T-helper 1 cell (primary cell): ENCODE results near the gene ETV3.
"Not testable (repeated sequence)": the region's sequence is repeated elsewhere in the genome, so short reads cannot be mapped to it uniquely, and the experiment has no call there.

Experiments used
- DNase-seq, 5 donors: peaks; one replicate each; pipeline ENCODE4 v3.0.0-alpha.2; 2012 to 2020
- total RNA-seq, 4 donors: gene quantifications; one replicate each; lab custom pipeline; 2026; lab: John Stamatoyannopoulos, UW

The ETV3 gene
- total RNA-seq = 122 to 427 (median 248) reads per million in 4 donors

DNA sequence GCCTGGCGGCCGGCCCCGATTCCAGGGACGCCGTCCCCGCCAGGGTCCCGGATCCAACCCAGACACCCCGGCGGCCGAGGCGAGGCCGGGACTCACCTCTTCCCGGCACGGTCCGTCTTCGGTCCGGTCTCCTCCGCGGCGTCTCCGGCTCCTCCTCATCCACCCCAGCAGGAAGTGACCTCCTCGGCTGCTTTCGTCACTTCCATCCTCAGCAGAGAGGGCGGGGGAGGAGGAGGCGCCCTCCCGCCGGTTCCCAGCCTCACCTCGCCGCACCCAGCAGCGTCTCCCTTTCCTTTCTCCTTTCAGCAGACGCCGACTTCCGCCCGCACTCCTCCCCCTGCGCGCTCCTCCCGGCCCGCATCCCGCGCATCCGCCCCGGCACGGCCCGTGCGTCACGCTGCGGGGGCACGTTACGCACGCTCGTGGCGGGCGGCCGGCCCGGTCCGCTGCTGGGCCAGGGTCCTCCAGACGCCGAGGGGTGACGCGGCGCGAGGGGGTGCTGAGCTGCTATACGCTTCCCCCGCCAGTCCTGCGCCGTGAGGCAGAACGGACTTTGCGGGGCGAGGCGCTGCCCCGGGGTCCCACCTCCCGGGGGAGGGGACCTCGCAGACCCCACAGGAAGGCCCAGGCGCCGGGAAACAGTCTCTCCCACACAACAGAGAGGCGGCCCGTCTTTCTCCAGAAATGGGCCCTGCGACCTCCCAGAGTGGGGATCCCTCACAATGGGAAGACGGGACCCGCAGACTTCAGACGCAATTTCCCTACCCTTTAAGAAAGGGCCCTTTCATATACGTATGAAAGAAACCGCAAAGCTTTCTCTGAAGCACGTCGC lies at the start of gene ETV3:
ETV3 (minus strand) TSS at position 176 of the 832 bp plus-strand sequence. CDS start 2,043 bp downstream, outside the sequence.
- DNase-seq = peak; percentile 86 to 95 (median 90)

DNA sequence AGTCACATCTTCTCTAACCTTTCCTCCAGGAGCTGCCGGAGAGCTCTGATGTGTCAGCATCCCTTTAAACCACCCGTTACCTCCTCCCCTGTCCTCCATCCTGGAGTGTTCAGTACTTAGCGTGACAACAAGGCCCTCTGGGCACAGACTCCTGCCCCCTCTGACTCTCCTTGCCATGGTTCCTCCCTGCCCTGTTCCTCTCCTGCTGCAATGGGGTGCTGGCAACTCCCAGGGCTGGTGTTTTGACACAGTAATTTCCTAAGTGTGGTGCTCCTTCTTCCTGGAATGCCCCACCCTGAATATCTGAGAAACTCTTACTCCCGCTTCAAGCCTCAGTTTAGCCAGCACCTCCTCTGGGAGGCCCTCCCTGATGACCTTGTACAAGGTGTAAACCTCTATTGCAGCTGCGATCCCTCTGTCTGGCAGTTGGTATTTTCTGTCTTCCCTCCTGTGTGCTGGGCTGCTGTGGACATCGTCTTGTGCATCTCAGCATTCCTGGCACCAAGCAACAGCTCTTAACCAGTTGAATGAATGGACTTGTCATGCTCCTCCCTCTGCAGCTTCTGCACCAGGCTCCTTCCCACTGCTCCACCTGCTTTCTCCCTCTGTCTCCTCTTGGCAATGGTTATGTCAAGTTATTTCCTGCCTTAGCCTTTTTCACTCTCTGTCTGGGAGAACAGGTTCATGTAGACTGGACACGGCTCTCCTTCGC lies 48.2 kb upstream of the ETV3 start:
- DNase-seq = no peak

DNA sequence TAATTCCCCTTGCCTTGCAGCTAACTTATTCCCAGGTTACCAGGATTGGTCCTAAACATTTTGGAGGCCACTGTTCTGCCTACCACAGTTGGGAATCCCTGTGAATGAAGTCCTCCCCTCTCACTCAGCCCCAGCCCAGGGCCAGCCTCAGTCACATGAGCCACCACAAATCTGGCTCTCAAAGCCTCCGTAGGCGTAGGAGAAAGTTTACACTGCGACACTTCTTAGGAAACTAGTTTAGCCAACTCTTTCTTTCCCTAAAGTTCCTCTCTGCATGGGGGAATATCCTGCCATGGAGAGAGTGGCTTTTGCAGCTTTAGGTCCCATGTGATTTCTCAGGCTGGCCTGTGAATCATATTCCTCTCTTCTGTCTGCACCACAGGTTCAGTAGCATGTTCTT lies 45.7 kb upstream of the ETV3 start:
- DNase-seq = no peak

DNA sequence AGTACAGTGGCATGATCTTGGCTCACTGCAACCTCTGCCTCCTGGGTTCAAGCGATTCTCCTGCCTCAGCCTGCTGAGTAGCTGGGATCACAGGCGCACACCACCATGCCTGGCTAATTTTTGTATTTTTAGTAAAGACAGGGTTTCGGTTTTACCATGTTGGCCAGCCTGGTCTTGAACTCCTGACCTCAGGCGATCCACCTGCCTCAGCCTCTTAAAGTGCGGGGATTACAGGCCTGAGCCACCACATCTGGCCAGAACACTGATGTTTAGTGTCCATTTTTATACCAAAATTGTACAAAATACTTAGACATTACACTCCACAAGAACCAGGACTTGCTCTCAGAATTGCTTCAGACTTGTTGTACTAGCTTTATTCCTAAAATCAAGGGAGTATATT lies 44.2 kb upstream of the ETV3 start:
- DNase-seq = not testable (repeated sequence)

DNA sequence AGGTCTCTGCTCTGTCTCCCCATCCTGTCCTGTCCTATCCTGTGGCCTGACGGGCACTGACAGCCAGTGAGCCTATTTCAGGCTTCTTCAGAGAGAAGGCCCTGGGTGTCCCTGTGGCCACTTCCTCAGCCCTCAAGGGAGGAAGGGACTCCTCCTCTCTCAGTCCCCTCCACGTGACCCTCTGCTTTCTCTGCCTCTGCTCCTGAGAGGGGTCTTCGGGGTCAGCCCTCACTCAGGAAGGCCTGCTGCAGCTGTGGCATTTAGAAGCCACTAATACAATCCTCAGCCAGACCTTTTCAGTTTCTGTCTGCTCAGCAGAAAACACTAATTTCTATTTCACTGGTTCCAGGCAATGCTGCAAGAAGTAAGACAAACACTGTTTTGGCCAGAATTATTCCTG lies 43.6 kb upstream of the ETV3 start:
- DNase-seq = no peak

DNA sequence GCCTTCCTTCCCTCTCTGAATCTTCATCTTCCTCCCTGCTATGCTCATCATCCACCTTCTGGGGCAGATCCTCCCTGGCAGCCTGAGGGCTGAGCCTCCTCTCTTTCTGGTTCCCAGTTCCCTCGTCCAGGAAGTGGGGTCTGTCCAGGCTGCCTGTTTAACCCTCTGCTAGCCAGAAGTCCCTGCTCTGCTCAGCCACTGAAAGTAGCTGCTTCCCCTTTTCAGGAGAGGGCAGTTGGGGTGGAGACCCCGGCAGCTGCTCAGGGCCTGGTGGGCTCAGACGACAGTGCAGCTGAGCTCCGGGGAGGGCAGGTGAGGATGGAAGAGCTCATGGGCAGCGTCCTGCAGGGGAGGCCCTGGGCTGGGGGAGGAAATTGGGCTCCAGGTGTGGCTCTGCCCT lies 43.1 kb upstream of the ETV3 start:
- no peak for DNase-seq

DNA sequence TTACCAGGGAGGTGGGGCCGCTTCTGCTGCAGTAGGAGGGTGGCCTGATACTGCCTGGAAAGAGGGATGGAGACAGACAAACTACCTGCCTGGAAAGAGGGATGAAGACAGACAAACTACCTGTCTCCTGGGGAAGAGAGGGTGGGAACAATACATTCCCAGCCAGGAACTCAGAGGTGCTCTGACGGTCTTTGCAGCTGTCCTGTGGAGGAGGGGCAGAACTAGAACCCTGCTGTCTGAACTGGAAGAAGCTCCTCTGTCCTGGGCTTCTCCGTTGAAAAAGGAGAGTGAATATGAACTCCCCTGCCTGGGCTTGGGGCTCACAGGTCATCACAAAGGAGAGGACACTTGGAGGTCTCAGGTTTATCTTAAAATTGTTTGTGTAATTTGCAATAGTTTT lies 40.3 kb upstream of the ETV3 start:
- DNase-seq = no peak

DNA sequence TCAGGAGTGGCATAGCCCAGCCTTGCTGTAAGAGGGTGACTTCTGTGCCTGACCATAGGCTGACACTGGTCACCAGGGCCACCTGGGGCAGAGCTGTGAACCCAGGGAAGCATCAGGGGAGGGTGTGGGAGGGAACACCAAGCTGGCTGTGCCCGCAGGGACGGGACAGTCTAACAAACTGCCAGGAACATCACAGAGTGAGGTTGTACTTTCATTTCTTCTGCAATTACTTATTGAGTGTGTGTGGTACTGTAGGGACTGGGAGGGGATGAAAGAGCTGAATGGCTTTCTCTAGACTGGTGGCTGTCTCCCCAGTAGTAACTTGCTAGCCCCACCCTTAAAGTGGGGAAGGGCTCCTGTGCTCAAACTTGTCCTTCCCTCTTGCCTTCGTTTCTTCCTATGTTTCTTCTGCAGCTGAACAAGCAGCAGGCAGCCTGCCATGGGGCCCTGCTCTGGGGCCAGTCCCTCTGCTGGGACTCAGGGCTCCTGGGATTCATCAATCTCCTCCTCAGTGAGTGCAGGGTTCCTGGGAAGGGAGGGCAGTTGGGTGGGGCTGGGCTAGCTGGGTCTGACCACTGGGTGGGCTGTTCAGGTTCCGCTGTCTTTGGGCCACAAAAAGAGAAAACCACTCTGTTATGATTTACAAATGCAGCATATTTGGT lies 39.7 kb upstream of the ETV3 start:
- DNase-seq = no peak

DNA sequence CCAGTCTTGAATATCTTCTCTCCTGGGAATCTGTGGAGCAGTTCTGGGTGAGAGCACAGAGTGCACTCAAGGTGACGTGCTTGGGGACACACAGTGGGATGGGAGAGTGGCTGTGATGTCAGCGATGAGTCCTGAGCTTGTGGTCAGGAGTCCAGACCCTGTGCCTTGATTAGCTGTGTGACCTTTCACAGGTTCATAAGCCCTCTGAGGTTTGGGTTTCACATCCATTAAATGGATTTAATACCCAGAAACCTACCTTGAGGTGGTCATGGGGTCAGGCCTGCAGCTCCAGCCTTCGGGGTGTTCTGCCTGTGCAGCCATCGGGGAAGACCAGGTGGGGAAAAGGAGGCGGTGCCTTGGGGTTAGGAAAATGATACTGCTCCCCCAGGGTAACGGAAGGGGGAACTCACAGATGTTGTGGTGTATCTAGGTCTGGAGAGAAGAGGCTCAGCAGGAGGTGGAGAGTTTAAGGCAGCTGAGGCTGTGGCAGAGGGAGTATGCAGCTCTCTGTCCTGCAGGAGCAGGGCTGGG lies 38.5 kb upstream of the ETV3 start:
- no peak for DNase-seq

DNA sequence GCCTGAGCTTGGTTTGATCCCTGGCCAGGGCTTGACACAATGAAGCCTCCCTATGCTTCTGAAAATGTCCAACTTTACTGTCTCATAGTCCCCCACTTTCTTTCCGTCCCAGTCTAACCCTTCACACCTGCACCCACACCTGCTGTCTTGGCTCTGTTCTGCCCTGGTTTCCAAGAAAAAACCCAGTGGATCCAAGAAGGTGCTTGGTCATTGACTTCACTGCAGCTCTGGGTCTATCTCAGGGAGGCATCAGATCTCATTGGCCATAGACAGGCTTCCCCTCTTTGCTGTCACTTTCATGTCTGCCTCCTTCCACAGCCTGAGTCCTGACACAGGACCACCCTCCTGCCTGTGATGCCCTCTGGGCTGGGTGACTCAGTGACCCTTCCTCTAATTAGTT lies 37.8 kb upstream of the ETV3 start:
- no peak for DNase-seq

DNA sequence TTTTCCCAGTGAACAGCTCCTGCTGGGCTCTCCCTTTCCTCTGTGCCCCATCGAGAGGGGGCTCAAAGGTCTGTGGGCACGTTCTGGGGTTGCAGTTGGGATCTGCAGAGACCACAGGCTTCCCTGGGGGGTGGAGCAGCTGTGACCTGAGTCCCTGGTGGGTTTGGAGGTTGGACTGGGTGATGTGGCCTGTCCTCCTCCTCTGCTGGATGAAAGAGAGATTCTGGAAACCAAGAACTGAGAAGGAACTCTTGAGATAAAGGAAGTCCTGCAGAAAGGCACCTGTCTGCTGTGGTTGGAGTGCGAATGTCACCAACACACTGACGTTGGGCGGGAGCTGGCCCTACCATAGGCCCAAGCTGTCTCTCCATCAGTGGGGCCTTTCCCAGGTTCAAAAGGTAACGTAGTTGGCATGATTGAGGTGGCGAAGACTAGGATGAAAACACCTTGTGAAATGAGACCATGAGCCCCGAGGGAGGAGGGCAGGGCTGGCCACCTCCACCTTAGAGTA lies 35.8 kb upstream of the ETV3 start:
- DNase-seq = no peak

DNA sequence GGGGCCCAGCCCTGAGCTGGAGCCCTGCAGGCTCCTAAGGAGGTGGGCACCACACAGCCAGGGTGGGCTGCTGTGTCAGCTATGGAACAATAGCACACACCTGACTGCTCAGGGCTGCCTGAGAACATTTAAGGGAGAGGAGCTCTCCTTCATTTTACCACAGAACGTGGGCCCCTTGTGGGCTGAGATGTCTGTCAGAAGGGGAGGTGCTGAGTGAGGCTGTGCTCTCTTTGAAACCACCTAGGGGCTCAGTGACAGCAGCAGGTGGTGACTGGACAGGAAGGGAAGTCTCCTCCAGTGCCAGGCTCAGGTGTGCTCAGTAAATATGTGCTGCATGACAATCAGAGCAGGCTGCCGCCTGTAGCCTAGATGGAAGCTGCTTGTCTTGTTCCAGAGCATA lies 35.0 kb upstream of the ETV3 start:
- DNase-seq = not testable (repeated sequence)

DNA sequence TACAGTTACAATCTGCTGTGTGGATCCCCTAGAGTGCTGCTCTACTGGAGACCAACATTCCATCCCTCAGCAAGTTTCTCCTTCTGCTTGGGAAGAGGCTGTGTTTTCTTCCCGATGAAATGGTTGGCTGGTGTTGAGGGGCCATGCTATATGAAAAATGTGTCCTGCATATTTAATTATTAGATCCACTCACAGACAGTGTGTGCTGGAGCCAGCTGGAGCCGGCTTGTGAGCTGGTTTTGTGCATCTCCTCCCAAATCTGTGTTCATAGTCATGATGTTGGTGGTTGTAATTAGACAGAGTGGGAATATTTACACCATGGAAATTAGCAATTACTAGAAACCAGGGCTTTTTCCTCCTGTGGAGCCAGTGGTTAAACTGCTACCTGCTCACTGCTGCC lies 34.4 kb upstream of the ETV3 start:
- not testable (repeated sequence) for DNase-seq

DNA sequence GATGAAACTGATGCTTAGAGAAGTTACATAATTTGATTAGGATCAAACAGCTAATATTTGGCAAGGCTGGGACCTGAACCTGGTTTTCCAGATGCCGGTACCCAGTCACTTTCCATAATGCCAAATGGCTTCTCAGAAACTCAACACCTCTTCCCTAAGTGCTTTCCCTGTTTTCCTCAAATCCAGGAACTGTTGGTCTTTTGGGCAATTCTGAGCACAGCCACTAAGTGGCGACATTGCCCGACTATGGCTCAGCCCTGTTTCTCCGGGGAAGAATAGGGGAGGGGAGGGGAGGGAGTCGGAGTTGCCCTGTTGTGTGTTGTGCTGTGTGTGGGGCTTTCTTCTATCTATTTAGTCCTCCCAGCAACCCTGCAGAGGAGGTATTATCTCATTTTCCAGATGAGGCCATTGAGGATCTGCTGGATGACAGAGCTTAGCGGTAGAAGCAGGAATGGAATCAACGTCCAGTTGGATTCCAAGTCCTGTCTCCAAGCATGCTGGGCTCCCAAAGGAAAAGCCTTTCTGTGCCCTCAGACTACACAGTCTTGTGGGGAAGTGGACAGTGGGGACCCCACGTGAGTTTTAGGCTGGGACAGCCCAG lies 33.8 kb upstream of the ETV3 start:
- not testable (repeated sequence) for DNase-seq

DNA sequence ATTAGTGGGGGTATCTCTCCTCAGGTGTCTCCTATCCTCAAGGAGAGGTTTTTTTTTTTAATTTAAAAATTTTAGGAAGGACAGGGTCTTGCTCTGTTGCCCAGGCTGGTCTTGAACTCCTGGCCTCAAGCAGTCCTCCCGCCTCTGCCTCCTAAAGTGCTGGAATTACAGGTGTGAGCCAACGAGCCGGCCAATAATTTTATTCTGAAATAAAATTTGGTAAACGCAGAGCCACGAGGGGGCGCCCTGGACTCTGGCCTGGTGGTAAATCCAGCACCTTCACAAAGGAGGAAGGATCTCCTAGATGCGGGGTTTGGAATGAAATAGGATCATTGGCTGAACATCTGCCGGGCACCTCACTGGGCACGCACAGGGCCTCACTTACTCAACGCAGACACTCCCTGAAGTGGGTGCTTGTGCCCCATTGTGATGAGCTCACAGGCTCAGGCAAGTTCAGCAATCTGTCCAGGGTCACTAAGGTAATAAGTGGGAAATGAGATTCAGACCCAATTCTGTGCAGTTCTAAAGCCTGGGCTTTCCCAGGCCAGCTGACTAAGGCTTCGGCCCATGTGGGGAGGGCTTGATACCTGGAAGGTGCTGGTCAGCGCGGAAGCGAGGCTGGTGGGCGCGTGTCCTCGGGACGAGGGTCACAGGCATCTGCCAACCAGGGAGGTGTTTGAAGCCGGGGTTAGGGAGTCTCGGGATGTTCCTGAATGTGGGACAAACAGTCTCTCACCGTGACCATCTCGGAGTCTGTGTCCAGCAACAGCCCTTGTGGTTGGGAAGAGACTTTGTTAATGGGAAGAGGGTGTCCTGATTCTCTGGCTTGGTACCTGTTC lies 32.7 kb upstream of the ETV3 start:
- peak in 1 of 5 donors; percentile 39 for DNase-seq

DNA sequence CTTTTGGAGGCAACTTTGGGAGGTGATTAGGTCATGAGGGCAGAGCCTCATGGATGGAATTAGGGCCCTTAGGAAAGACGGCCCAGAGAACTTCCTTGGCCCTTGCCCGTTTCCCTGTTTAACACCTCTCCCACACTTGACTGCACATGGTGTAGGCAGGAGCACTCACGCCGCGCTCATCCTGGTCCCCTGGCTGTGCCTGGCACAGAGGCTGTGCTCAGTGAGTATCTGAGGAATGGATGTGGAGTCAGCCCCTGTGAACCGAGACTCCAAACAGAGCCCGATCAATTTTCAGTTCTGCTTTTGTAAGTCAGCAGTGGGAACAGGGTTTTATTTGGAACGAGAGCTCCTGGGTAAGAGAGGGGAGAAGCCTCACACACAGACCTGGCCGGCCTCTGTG lies 29.8 kb upstream of the ETV3 start:
- no peak for DNase-seq

DNA sequence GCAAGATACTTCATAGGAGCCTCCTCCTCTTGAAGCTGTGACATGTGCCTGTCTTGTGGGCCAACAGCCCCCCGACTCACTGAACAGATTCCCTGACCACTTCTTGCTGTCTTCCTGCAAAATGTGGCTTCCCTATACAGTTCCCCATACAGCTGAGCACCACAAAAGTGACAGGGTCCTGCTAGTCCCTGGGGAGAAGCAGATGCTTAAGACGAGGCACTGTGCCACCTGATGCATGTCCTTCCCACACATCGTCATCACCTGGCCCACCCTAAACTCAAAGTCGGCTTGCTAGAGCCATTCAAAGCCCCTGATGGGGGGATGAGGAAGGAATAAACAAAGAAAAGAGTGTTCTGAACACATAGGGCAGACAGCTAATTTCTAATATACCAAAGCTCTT lies 29.2 kb upstream of the ETV3 start:
- no peak for DNase-seq

DNA sequence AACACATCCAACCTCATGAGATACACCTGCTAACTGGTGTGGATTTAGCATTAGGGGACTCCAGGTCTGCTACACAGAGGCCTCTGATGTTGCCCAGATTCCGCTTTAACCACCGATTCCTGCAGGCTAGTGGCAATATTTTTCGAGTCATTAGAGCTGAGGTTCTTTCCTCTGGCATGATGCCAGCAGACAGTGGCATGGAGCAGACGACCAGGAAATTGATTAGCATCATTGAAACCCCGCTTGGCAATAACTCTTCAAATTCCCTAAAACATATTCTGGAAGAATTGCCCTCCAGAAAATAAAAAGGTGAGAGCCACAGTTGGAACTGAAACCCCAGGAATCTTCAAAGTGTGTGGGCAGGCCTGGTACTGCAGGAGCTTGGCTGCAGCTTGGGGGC lies 28.4 kb upstream of the ETV3 start:
- no peak for DNase-seq

DNA sequence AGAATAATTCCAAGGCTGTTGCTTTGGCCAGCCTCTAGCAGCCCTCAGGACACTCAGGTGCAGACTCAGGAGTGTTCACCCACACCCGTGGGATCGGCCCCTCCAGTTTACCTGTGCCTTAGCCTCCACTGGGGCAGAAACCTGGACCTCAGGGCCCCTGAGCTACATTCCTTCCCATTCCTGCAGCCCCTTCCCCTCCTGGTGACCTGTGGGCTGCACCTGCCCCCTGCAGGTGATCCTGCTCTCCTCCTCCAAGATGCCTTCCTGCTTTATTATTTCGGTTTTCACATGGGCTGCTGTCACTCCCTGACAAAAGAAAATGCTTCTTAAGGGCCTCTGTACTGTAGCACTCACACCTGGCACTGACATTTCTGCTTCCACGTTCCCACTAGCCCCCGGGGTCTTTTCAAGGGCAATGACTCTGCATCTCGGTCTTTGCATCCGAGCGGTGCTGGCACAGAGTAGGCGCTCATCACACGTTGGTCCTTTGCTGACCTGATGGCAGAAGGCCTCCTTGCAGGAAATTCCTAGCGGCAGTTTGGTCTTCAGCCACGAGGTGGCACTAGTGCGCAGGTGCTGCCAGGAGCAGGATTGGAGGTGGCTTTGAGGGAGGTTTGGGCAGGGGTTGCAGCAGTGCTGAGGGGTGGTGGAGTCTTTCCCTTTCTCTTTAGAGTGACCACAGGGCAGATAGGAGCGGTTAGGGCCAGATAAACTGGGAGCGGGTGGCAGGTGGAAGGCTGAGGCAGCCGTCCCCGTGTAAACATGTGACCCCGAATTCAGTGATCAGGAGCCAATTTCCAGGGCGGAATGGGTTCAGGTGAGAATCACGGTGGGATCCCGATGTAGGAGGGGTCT lies 25.3 kb upstream of the ETV3 start:
- peak; percentile 36 to 63 (median 47) for DNase-seq

DNA sequence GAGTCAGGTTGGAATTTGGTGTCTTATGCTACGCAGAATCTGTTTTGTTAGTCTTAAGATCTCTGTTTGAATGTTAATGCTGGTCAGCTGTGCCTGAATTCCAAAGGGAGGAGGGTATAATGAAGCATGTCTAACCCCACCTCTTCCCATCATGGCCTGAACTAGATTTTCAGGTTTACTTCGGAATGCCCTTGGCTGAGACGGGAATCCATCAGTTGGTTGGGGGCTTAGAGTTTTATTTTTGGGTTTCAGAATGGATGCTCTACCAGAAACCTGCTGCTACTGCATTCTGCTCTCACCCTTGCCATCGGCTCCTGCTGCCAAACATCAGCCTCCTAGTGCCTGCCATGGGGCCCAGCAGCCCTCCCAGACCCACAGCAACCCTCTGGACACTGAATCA lies 24.1 kb upstream of the ETV3 start:
- DNase-seq = no peak

DNA sequence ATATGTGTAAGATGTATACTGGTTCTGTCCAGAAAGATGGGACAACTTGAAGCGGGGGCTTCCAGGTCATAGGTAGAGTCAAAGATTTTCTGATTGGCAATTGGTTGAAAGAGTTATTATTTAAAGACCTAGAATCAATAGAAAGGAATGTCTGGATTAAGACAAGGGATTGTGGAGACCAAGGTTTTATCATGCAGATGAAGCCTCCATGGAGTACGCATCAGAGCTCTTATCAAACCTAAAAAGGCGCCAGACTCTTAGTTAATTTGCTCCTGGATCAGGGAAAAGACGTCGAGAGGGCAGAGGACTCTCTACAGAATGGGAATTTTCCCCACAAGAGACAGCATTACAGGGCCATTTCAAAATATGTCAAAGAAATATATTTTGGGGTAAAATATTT lies 23.7 kb upstream of the ETV3 start:
- no peak for DNase-seq
